Keratinocyte (primary cell): ENCODE results near the gene S100A7. TPM values are rescaled to one million over a fixed set of nuclear protein-coding genes. Genes with fewer than 3 reads are reported as not detected.

ENCODE experiments used
- DNase-seq: peaks from one replicate; pipeline ENCODE4 v3.0.0-alpha.2; 2011; ENCODE audit warnings: low read depth, missing footprints, low spot score
- FAIRE-seq: peaks from 2 replicates; lab custom pipeline; 2011; peaks lifted over from hg19 to GRCh38; lab: Jason Lieb, UNC
- H2AFZ ChIP-seq: 2 replicates; pipeline ENCODE4 v1.6.0; 2012; ENCODE audit warnings: low read length, control low read depth, inconsistent platforms; ENCODE audit not compliant: control insufficient read depth
- H3K27ac ChIP-seq: 2 replicates; pipeline ENCODE4 v1.5.1; 2011; ENCODE audit warnings: low read length; ENCODE audit not compliant: control insufficient read depth, insufficient read depth
- H3K27me3 ChIP-seq: 3 replicates; pipeline ENCODE4 v1.6.0; 2011; ENCODE audit warnings: low read length; ENCODE audit not compliant: control insufficient read depth, insufficient read depth; ENCODE audit errors: extremely low read depth
- H3K36me3 ChIP-seq, 2 experiments: 2 replicates in 1 of 2; 3 replicates in 1 of 2; pipeline ENCODE4 v1.5.1; 2011; ENCODE audit warnings: low read length in 2 of 2, mild to moderate bottlenecking in 1 of 2; ENCODE audit not compliant: control insufficient read depth in 2 of 2, insufficient read depth in 2 of 2; ENCODE audit errors: extremely low read depth in 1 of 2
- H3K4me1 ChIP-seq: 3 replicates; pipeline ENCODE4 v1.5.1; 2011; ENCODE audit warnings: low read length; ENCODE audit not compliant: control insufficient read depth, insufficient read depth; ENCODE audit errors: extremely low read depth
- H3K4me2 ChIP-seq: 3 replicates; pipeline ENCODE4 v1.6.0; 2011; ENCODE audit warnings: low read depth, low read length; ENCODE audit not compliant: control insufficient read depth, insufficient read depth; ENCODE audit errors: extremely low read depth
- H3K4me3 ChIP-seq, 3 experiments: fragments of 200-600 bp in 1 of 3; sonication (generic) in 1 of 3; 2 replicates in 2 of 3; 3 replicates in 1 of 3; pipeline ENCODE4 v1.5.1; 2011 to 2016; ENCODE audit warnings: low read length in 3 of 3, mild to moderate bottlenecking in 3 of 3, control low read depth in 2 of 3, inconsistent platforms in 1 of 3, low read depth in 1 of 3, mixed read lengths in 1 of 3, mixed run types in 1 of 3, moderate library complexity in 1 of 3; ENCODE audit not compliant: control insufficient read depth in 2 of 3, insufficient read depth in 2 of 3; ENCODE audit errors: extremely low read depth in 1 of 3
- H3K79me2 ChIP-seq: 2 replicates; pipeline ENCODE4 v1.6.0; 2012; ENCODE audit warnings: low read length; ENCODE audit not compliant: control insufficient read depth, insufficient read depth
- H3K9ac ChIP-seq: 3 replicates; pipeline ENCODE4 v1.6.0; 2011; ENCODE audit warnings: low read length; ENCODE audit not compliant: control insufficient read depth, insufficient read depth; ENCODE audit errors: extremely low read depth
- H3K9me1 ChIP-seq: 3 replicates; pipeline ENCODE4 v1.6.0; 2011; ENCODE audit warnings: low read length; ENCODE audit not compliant: control insufficient read depth, insufficient read depth; ENCODE audit errors: extremely low read depth
- H3K9me3 ChIP-seq: 2 replicates; pipeline ENCODE4 v1.5.1; 2012; ENCODE audit warnings: low read depth, low read length; ENCODE audit not compliant: control insufficient read depth
- H4K20me1 ChIP-seq: 3 replicates; pipeline ENCODE4 v1.6.0; 2011; ENCODE audit warnings: low read length; ENCODE audit not compliant: control insufficient read depth, insufficient read depth; ENCODE audit errors: extremely low read depth
- EZH2 ChIP-seq: IDR thresholded peaks from one replicate; pipeline ENCODE4 v1.6.1; 2012; ENCODE audit warnings: inconsistent platforms, mild to moderate bottlenecking, low read length, moderate library complexity
- dilution Hi-C: fragments of 300-500 bp; cut with MboI; formaldehyde crosslinking; loops from one replicate; pipeline ENCODE4 v1.7.0; 2020; ENCODE audit warnings: low sequenced_read_pairs; ENCODE audit not compliant: extremely low pct_ligation_motif_present
- polyA plus RNA-seq, 5 experiments: library from polyadenylated mRNA; depleted of rRNA in 3 of 5; stranded (reverse) in 3 of 5; stranded (forward) in 1 of 5; unstranded in 1 of 5; fragments of >200 nt; gene quantifications; 1 replicate in 1 of 5; 2 replicates in 3 of 5; 3 replicates in 1 of 5; pipeline versions ENCODE4 v1.2.1 to v1.2.3, GENCODE V29; 2011 to 2012; ENCODE audit warnings: missing spikeins in 2 of 5, low read depth in 1 of 5, low replicate concordance in 1 of 5
- TF ChIP-seq, protein P1 (sequence below), 3 experiments: IDR thresholded peaks in 1 of 3; conservative IDR thresholded peaks in 1 of 3; optimal IDR thresholded peaks in 1 of 3; 2 replicates in 2 of 3; 3 replicates in 1 of 3; pipeline versions ENCODE3 to v1.5.1; 2011; ENCODE audit warnings: low read length in 3 of 3, mild to moderate bottlenecking in 3 of 3, moderate library complexity in 2 of 3, control low read depth in 1 of 3, inconsistent platforms in 1 of 3; ENCODE audit not compliant: insufficient read depth in 2 of 3; ENCODE audit errors: extremely low read depth in 1 of 3

The S100A7 gene
- polyA plus RNA-seq, 1 donor (not counting 4 experiments of a cell fraction or from before 2014, with no cell fraction given), result 31.2 TPM

GRCh38 chr1:153447498-153448170 lies 12.8 kb downstream of the S100A7 start:
- Histone ChIP-seq H3K4me1 (no peaks in the 10 kb centered on the region), H3K4me3 (no peak overlapping the region), H3K9me1 (no peaks in the 10 kb centered on the region), H3K27me3 (peaks cover 17% of the 10 kb centered on the region), H3K9me3 (no peaks in the 10 kb centered on the region), H4K20me1 (no peaks in the 10 kb centered on the region), H3K27ac (no peak overlapping the region), H3K36me3 (no peaks in the 10 kb centered on the region), H3K79me2 (no peaks in the 10 kb centered on the region), H2AFZ (no peak overlapping the region), H3K9ac (no peak overlapping the region), H3K4me2 (no peak overlapping the region)
- dilution Hi-C loops, result no loop called here
- TF ChIP-seq, protein P1, sequence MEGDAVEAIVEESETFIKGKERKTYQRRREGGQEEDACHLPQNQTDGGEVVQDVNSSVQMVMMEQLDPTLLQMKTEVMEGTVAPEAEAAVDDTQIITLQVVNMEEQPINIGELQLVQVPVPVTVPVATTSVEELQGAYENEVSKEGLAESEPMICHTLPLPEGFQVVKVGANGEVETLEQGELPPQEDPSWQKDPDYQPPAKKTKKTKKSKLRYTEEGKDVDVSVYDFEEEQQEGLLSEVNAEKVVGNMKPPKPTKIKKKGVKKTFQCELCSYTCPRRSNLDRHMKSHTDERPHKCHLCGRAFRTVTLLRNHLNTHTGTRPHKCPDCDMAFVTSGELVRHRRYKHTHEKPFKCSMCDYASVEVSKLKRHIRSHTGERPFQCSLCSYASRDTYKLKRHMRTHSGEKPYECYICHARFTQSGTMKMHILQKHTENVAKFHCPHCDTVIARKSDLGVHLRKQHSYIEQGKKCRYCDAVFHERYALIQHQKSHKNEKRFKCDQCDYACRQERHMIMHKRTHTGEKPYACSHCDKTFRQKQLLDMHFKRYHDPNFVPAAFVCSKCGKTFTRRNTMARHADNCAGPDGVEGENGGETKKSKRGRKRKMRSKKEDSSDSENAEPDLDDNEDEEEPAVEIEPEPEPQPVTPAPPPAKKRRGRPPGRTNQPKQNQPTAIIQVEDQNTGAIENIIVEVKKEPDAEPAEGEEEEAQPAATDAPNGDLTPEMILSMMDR (optimal IDR thresholded peaks at IDR 0.05 in 1 of 3, IDR thresholded peaks at IDR 0.05 in 1 of 3, conservative IDR thresholded peaks at IDR 0.05 in 1 of 3; ENCODE audit: extremely low read depth in 1 of 3, insufficient read depth in 2 of 3, low read length in 3 of 3), result no peak
- TF ChIP-seq EZH2, result no peak
- peak; percentile 26 for FAIRE-seq
- DNase-seq, result no peak

DNA sequence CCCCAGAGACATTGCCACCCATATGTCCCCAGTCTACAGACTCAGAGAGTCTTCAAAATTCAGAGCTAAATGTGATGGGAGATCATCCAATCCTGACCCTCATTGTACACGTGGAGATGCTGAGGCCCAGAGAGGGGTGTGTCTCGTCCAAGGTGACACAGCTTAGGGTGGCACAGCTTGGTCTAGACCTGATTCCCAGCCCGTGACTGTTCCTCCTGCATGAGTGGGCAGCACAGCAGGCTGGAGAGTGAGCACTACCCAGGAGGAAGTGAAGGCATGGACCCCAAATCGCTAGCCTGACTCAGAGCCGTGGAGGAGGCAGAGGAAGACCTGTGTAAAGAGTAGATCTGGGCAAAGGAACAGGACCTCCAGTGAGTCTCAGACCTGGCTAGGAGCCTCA lies 16.4 kb downstream of the S100A7 start:
- H3K4me3 ChIP-seq, result no peak overlapping the region
- no peaks in the 10 kb centered on the region for H3K9me3 ChIP-seq
- no peaks in the 10 kb centered on the region for H3K36me3 ChIP-seq
- H4K20me1 ChIP-seq, result no peaks in the 10 kb centered on the region
- no peak overlapping the region for H2AFZ ChIP-seq
- H3K27ac ChIP-seq, result no peak overlapping the region
- no peak overlapping the region for H3K9ac ChIP-seq
- DNase-seq (no peak), FAIRE-seq (no peak)
- dilution Hi-C loops, result no loop called here
- H3K27me3 ChIP-seq, result peaks cover 17% of the 10 kb centered on the region
- no peaks in the 10 kb centered on the region for H3K79me2 ChIP-seq
- no peak overlapping the region for H3K4me2 ChIP-seq
- no peak for TF ChIP-seq EZH2
- TF ChIP-seq, protein P1 (optimal IDR thresholded peaks at IDR 0.05 in 1 of 3, IDR thresholded peaks at IDR 0.05 in 1 of 3, conservative IDR thresholded peaks at IDR 0.05 in 1 of 3; ENCODE audit: extremely low read depth in 1 of 3, insufficient read depth in 2 of 3, low read length in 3 of 3), result no peak
- H3K4me1 ChIP-seq, result no peaks in the 10 kb centered on the region
- H3K9me1 ChIP-seq, result no peaks in the 10 kb centered on the region
